ENCODE results near the gene MID1IP1.

The MID1IP1 gene, protein sequence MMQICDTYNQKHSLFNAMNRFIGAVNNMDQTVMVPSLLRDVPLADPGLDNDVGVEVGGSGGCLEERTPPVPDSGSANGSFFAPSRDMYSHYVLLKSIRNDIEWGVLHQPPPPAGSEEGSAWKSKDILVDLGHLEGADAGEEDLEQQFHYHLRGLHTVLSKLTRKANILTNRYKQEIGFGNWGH
- 91.5 to 98.5 reads per million in 2 donors for total RNA-seq

DNA sequence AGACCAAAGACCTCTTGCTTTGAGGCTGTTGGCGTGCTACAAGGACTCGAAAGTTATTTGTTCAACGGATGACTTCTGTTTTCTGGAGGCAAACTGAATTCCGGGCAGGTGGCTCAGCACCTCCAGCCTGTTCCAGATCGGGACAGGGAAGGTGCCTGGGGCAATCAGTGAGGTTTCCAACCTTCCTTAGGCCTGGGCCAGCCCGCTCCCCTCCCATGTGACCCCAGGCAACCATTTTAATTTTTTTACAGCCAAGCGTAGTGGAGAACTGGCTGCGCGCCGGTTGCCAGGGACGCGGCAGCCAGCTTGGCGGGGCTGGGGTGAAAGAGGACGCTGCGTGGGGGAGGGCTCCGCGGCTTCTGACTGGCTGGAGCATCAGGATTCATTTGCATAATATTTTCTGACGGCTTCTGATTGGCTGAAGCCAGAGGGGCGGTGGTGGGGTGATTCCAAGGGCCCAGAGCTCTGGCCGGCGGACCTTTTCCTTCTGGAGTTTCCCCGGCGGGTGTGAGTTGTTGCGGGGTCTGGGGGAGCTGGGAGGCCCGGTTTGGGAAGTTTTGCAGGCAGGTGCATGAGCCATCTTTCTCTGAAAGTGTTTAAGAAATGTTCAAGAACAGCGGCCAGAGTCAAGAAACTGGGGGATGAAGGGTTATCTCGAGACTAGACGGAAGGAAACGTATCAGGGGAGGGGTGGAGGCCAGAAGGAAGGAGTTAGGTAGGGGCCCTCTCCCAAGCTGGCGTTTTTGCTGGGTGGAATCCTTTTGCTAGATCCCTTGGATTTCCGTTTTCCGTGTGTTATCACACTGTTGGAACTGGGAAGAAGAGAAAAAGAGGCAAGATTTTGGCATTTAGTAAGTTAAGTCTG is at the start of gene MID1IP1:
Gene MID1IP1, plus strand, starts transcription at position 479 of the 865 bp plus-strand sequence. CDS start 3,488 bp downstream, outside the sequence.
- DNase-seq = peak; percentile 68

DNA sequence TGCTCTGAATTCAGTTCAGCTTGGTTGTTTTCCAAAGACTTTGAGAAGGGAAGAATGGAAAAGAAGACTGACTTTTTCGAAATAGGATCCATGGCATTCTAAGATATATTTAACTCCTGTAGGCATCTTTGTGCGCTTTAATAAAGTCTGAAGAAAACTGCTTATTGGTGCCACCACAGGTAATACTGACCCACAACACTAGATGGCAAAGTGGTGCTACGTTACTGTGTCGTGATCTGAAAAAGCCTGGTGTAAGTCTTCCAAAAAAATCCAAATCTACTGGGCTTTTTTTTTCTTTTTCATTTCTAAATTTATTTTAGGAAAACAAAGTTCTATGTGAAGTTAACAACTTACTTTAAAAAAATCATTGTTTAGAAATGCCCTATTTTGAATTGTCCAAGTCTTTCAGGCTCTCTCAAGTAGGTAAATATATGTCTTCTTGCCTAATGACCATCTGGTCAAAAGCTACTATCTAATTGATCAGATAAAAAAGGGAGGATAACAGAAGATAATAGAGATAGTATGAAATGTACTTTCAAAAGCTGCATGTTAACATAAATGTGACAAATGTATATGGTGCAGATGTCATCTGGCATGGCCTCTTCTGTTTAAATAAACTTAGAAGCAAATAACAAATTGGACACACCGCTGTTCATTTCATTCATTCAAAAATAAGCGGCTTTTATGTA is 47.0 kb upstream of the MID1IP1 start:
- peak; percentile 5 for DNase-seq

DNA sequence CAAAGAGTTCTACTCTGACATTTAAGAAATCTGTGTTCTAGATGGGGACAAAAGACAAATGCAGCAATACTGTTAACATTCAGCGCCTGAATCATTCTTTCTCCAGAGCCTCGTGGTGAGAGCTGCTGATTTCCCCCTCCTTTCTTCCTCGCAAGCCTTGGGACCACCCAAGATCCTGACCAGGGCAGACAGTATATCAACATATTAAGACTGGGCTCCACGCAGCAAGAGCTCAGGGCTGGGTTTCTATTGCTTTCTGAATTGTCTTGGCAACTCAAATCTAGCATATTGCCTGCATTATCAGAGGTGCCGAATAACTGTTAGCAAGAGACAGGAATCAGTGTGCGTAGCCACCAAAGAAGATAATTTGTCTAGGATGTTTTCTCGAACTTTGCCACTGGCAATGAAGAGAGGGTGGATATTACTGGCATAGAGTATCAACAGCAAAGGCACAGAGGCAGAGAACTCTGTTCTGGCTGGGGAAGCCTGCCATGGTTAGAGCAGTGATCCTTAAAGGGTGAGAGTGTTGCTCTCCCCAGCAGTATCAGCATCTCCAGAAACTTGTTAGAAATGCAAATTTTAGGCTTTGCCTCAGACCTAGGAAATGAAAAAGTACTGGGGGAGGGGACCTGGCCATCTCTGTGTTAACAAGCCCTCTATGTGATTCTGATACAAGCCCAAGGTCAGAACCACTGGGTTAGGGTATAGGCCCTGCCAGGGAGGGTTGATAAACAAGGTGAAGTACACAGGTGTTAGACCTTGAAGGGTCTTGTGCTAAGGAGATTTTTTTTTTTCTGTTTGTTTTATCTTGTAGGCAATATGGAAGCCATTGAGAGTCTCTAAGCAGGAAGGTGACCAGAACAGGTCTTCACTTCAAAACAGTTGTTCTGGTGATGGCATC is 46.2 kb upstream of the MID1IP1 start:
- DNase-seq = no peak

GRCh38 chrX:38760883-38761282 is 40.4 kb upstream of the MID1IP1 start:
- no peak for DNase-seq

DNA sequence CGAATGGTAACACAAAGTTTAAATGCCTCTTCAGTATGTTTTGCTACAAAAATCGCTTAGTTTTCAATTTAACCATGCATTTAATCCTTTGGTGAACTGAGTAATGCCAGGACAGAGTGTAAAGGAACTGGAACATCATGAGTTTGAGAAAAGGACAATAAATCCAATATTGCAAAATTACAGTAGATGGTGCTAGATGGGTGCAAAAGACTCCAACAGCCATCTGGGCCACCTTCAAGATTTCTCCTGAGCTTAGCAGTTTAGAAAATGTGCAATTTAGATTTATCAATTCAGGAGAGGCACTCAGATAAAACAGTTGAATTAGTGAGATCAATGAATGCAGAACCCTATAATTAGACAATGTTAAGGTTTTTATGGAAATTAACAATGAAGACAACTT is 33.2 kb upstream of the MID1IP1 start:
- DNase-seq = no peak

GRCh38 chrX:38770152-38770551 is 31.1 kb upstream of the MID1IP1 start:
- DNase-seq = no peak

- no peak for DNase-seq
Measured at GRCh38 chrX:38774249-38774648, 27.0 kb upstream of the MID1IP1 start.

- no peak for DNase-seq
Measured at GRCh38 chrX:38796946-38797345, 4.3 kb upstream of the MID1IP1 start.

DNA sequence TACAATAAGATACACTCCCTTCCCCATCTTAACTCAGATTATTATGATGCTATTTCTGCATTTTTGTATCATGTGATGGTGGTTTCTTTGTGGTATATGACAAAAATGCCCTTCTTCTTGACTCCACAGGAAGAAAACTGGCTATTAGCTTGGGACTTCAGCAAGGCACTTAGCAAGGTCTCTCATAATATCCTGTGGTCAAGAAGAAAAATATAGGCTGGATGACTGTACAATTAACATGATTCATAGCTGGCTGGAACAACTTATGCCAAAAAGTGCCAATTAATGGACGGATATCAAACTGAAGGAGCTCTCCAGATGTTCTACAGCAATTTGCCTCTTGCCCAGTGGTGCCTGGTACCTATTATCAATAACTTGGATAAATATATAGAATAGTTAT is 2.3 kb upstream of the MID1IP1 start:
- no peak for DNase-seq

DNA sequence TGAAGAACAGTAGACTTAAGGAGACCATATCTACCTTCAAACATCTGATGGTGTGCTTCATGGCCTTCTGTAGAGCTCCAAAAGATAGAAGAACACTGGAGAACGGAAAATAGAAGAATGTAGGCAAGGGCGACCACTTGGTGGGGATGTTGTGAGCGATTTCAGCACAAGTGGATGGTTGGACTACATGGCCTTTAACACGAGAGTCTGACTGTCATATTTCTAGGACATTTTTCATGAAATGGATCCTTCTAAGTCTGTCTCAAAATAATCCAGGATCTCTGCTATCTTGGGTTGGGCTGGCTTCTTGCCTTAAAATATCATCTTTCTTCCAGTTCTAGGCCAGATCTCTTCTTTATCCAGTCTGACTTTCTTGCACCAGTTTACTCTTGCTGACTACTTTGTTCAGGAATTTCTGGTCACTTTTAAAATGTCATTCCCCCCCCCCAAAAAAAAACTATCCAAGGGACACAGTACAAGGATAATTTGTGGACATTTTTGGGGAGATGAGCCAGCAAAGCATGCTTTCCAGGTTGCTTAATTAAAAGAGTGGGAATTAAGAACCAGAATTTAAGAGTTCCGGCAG is 1.2 kb upstream of the MID1IP1 start:
- DNase-seq = no peak

DNA sequence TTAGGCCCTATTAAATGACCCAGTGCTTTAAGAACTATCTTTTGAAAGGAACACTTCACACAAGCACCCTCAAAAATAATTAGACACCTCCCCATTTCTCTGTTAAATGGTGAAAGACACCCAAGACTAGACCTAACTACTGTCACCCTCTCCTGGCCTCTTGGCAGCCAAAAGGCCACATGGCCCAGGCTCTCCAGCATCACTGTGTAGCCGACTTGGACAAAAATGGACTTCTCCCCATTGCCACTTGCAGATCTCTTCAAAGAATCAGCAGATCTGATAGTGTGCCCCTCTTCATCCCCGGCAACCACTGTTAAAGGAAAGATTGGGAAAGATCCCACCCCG is 2.0 kb downstream of the MID1IP1 start:
- DNase-seq = no peak

DNA sequence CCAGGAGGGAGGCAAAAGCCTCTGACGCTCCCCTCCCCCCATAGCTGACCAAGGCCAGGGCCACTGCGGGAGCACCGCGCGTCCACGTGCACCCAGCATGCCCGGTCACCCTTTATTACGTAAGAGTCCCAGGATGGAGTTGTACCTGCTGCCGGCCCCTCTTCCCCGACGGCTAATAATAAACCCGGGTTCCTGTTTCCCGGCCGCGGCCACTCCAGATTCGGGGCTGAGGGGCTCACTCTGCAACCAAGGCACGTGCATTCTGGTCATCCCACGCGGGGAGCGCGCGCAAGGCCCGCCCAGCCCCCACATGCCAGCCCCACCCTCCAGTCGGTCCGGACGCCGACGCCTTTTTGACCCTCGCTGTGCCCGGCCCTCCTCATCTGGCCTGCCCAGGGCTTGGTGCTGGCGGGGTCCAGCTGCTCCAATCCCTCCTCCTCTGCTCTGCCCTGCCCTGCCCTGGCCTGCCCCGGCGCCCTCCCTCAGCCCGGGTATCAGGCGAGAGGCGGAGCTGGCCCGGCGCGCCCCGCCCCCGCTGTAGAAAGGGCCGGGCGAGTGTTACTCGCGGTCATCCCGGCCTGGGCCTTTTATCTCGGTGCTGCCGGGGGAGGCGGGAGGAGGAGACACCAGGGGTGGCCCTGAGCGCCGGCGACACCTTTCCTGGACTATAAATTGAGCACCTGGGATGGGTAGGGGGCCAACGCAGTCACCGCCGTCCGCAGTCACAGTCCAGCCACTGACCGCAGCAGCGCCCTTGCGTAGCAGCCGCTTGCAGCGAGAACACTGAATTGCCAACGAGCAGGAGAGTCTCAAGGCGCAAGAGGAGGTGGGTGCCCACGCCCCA is 2.6 kb downstream of the MID1IP1 start:
- DNase-seq = peak; percentile 46

- DNase-seq = peak; percentile 5
Measured at GRCh38 chrX:38804432-38804681, 3.1 kb downstream of the MID1IP1 start.

- peak; percentile 15 for DNase-seq
Measured at GRCh38 chrX:38804682-38805431, 3.6 kb downstream of the MID1IP1 start.

DNA sequence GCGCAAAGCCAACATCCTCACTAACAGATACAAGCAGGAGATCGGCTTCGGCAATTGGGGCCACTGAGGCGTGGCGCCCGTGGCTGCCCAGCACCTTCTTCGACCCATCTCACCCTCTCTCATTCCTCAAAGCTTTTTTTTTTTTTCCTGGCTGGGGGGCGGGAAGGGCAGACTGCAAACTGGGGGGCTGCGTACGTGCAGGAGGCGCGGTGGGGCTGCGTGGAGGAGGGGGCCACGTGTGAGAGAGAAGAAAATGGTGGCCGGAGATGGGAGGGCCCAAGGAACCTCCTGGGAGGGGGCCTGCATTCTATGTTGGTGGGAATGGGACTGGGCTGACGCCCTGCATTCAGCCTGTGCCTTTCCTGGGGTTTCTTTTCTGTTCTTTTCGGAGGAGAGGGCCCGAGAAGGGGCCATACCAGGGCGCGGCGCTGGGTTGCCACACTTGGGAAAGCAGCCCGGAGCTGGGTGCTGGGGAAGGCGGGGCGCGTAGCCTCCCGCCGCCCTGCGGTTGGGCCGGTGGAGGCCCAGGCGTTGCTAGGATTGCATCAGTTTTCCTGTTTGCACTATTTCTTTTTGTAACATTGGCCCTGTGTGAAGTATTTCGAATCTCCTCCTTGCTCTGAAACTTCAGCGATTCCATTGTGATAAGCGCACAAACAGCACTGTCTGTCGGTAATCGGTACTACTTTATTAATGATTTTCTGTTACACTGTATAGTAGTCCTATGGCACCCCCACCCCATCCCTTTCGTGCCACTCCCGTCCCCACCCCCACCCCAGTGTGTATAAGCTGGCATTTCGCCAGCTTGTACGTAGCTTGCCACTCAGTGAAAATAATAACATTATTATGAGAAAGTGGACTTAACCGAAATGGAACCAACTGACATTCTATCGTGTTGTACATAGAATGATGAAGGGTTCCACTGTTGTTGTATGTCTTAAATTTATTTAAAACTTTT is 4.5 kb downstream of the MID1IP1 start:
- peak; percentile 50 for DNase-seq

DNA sequence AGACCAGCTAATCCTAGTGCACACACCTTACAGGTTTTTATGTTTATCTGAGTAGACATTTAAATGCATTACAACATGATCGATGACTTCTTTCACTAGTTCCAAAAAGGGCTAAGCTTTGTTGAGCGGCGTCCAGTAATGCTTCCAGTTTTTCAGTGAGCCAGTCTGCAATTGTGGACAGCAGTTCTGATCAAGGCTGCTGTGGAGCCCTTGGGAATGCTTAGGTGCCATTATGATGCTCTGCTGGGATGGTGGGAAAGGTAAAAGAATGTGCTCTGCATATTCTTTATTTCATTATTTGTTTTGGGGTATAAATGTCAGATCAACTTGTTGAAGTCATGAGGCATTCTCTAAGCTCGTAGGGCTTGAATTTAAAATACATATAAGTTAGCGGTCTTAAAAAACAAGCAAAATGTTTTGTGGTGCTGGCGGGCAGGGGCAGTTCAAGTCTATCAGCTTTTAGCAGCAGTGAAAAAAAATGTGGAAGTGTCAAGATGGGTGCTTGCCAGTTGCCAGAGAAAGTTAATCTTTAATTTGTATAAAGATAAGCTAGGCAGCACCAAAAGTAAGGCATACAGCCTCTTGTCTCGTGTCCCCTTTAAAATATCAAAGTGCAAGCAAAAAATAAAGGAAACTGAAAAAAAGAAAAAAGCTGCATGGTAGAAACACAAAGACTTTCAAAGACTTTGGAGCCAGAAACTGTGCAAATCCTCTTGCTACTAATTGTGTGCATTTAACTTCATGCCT is 5.8 kb downstream of the MID1IP1 start:
- no peak for DNase-seq

GRCh38 chrX:38807873-38808272 is 6.6 kb downstream of the MID1IP1 start:
- no peak for DNase-seq

DNA sequence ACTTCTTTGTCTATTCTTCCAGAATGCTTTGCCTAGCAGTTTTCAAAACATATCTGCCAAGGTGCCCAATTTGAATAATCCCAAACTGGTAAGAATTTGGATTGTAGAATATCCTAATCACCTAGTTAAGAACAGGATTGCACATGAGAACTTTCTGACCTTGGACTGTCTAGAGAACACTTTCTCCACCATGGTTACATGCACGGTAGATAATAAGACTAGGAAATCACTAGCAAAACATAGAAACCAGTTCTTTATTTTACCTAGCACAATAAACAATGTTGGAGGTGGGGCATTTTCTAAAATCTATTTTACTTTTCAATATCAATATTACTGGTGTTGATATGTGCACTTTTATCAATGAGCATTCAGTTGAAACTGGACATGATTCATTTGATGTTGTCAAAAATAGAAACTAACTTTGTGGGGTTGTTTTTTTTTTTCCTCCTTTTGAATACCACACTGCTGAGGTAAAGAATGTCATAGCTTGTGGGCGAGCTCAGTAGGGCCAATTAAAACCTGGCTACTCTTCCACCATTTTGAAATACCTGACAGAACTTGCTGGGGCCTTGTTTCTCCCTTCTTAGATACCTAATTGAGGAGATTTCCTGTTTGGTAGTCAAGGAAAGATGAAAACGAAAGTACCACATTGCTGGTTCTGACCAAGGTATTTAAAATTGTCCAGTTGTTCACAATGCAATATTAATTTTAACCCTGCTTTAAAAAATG is 10.4 kb downstream of the MID1IP1 start:
- no peak for DNase-seq

Measured in T-helper 9 cell (primary cell).